Parathyroid adenoma (tissue), 2 donors: ENCODE measurements around the gene PIP4K2C.
A peak's percentile ranks its signal among the peaks of the same experiment; 100 is the strongest.
"Not testable (repeated sequence)": the region's sequence is repeated elsewhere in the genome, so short reads cannot be mapped to it uniquely, and the experiment has no call there.

ENCODE experiments used
- H2AFZ ChIP-seq: fragments of 300-600 bp; sonication (generic); one replicate; pipeline ENCODE4 v1.7.0; 2017; ENCODE audit warnings: antibody characterized with exemption, mild to moderate bottlenecking
- H3K27ac ChIP-seq: fragments of 300-600 bp; sonication (generic); one replicate; pipeline ENCODE4 v1.7.0; 2017
- H3K27me3 ChIP-seq: fragments of 300-600 bp; sonication (generic); one replicate; pipeline ENCODE4 v1.7.0; 2017; ENCODE audit warnings: low read length; ENCODE audit not compliant: control insufficient read depth, insufficient read depth
- H3K36me3 ChIP-seq: fragments of 300-600 bp; sonication (generic); one replicate; pipeline ENCODE4 v1.7.0; 2017; ENCODE audit warnings: low read length; ENCODE audit not compliant: control insufficient read depth, insufficient read depth
- H3K4me1 ChIP-seq: fragments of 300-600 bp; sonication (generic); one replicate; pipeline ENCODE4 v1.7.0; 2017; ENCODE audit warnings: control low read depth
- H3K4me2 ChIP-seq: fragments of 300-600 bp; sonication (generic); one replicate; pipeline ENCODE4 v1.7.0; 2017; ENCODE audit warnings: low read length
- H3K4me3 ChIP-seq: fragments of 300-600 bp; sonication (generic); one replicate; pipeline ENCODE4 v1.7.0; 2017; ENCODE audit warnings: low read depth, low read length
- H3K79me2 ChIP-seq: fragments of 300-600 bp; sonication (generic); one replicate; pipeline ENCODE4 v1.7.0; 2017; ENCODE audit warnings: control low read depth
- H3K9ac ChIP-seq: fragments of 300-600 bp; sonication (generic); one replicate; pipeline ENCODE4 v1.7.0; 2017; ENCODE audit warnings: mild to moderate bottlenecking
- H3K9me3 ChIP-seq: fragments of 300-600 bp; sonication (generic); one replicate; pipeline ENCODE4 v1.7.0; 2017; ENCODE audit warnings: low read length; ENCODE audit not compliant: control insufficient read depth
- CTCF ChIP-seq: fragments of 300-600 bp; sonication (generic); IDR thresholded peaks from one replicate; pipeline ENCODE4 v1.7.0; 2017; ENCODE audit warnings: antibody characterized with exemption, mild to moderate bottlenecking
- donor health status: primary hyperparathyroidism.

PIP4K2C gene

DNA sequence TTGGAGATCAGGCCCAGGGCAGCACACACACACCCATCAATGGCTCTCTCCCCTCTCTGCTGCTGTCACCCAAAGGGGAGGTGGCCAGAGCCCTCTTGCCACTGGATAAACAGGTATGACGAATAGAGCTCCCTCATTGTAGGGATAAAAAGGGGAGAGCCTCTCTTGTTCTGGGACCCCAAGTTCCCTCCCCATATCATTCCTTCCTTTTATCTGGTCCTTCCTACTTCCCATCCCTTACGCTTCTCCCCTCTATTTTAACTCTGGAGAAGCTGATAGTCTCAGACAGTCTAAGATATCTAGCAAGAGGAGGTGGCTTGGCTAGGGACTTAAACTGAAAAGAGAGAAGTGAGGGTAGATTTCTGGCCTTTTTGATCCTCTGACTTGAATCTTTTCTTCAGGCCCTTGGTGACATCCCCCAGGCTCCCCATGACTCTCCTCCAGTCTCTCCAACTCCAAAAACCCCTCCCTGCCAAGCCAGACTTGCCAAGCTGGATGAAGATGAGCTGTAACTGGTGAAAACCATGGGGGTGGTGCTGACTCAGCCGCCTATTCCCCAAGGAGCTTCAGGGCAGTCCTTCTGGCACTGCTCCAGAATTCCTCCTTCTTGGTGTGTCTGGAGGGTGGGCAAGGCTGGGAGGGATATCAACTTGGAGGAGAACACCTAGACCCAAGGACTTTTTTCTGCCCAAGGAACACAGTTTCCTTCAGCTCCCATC is 25.6 kb downstream of the PIP4K2C start:
- TF ChIP-seq CTCF, result no peak
- H2AFZ ChIP-seq, result no peak overlapping the region
- no peaks in the 10 kb centered on the region for H3K79me2 ChIP-seq
- H3K9ac ChIP-seq, result no peak overlapping the region
- H3K27me3 ChIP-seq, result peaks cover 6% of the 10 kb centered on the region
- no peaks in the 10 kb centered on the region for H3K36me3 ChIP-seq
- H3K4me3 ChIP-seq, result no peak overlapping the region
- H3K4me2 ChIP-seq, result no peak overlapping the region
- H3K27ac ChIP-seq, result no peak overlapping the region
- H3K9me3 ChIP-seq, result no peaks in the 10 kb centered on the region
- peaks cover 10% of the 10 kb centered on the region for H3K4me1 ChIP-seq

DNA sequence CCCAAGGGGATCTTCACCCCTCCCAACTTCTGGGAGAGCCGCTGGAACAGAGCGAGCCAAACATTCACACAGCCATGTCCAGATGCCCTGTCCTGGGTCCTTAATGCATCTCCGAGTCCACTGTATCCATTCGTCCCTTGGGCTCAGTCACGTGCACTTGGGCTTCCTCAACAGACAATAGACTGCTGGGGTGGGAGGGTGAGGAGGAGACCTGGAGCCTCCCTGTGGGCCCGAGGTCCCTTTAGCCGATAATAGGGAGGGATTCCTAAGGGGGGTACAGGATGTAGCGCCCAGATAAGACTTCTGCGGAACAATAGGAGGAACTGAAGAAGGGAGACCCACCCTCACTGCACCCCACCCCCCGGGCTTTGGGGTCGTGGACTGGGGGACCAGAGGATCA is 26.9 kb downstream of the PIP4K2C start:
- peaks cover 6% of the 10 kb centered on the region for H3K4me1 ChIP-seq

GRCh38 chr12:57618431-57618830 is 27.4 kb downstream of the PIP4K2C start:
- H3K4me3 ChIP-seq, H3K36me3 ChIP-seq, H3K4me2 ChIP-seq, H3K79me2 ChIP-seq, H3K4me1 ChIP-seq, H3K27ac ChIP-seq, H2AFZ ChIP-seq, H3K27me3 ChIP-seq, H3K9ac ChIP-seq, H3K9me3 ChIP-seq: not testable (repeated sequence)

More for the DNA sequence above, 26.9 kb downstream of the PIP4K2C start:
- Histone ChIP-seq H3K36me3 (no peaks in the 10 kb centered on the region), H3K79me2 (no peaks in the 10 kb centered on the region), H3K27ac (no peak overlapping the region), H3K27me3 (peaks cover 6% of the 10 kb centered on the region), H2AFZ (no peak overlapping the region), H3K9me3 (no peaks in the 10 kb centered on the region), H3K4me3 (no peak overlapping the region), H3K4me2 (no peak overlapping the region), H3K9ac (no peak overlapping the region)
- no peak for TF ChIP-seq CTCF

DNA sequence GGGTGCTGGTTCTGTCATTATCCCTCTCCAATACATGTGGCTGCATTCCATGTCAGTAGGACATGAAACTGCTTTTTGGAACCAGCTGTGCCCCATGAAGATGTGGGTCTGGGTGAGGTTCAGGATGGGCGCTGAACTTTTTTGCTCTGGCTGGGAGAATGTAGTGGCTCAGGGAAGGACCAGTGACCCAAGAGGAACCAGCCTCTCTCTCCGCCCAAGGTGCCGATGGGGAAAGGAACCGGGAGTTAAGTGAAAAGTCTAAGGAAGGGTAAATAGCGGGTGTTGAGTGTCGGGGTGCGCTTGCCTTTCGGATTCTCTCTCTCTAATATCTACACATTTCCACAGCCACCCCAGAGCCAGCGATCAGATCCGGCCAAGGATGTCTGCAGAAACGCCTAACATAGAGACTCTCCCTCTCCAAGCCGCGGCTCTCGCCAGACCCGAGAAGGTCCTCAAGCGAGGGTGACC is 28.0 kb downstream of the PIP4K2C start:
- Histone ChIP-seq H3K4me3 (no peak overlapping the region), H3K36me3 (no peaks in the 10 kb centered on the region), H3K27ac (no peak overlapping the region), H3K27me3 (peaks cover 6% of the 10 kb centered on the region), H3K9me3 (no peaks in the 10 kb centered on the region), H2AFZ (no peak overlapping the region), H3K79me2 (no peaks in the 10 kb centered on the region), H3K9ac (no peak overlapping the region), H3K4me2 (no peak overlapping the region), H3K4me1 (peaks cover 6% of the 10 kb centered on the region)
- TF ChIP-seq CTCF, result no peak

GRCh38 chr12:57619434-57620244 is 28.6 kb downstream of the PIP4K2C start:
- Histone ChIP-seq H2AFZ (peak overlapping the region; percentile 43), H3K27me3 (peaks cover 6% of the 10 kb centered on the region), H3K27ac (no peak overlapping the region), H3K79me2 (no peaks in the 10 kb centered on the region), H3K4me2 (no peak overlapping the region), H3K4me1 (peaks cover 6% of the 10 kb centered on the region), H3K9ac (no peak overlapping the region), H3K9me3 (no peaks in the 10 kb centered on the region), H3K4me3 (no peak overlapping the region), H3K36me3 (no peaks in the 10 kb centered on the region)
- no peak for TF ChIP-seq CTCF
